Dendritic cell treated with granulocyte-macrophage colony-stimulating factor and Interleukin-4, amounts not matched to agents 40 ng/mL and 50 ng/mL, for 4 days (primary cell): Measurements from ENCODE around the gene ABCC12.

ENCODE experiments used
- H3K27ac Mint-ChIP-seq: one replicate; pipeline ENCODE4 v1.8.0; 2022; ENCODE audit warnings: mild to moderate bottlenecking, mixed read lengths
- H3K27me3 Mint-ChIP-seq: one replicate; pipeline ENCODE4 v1.8.0; 2022; ENCODE audit warnings: mild to moderate bottlenecking, mixed read lengths
- H3K36me3 Mint-ChIP-seq: one replicate; pipeline ENCODE4 v1.8.0; 2022; ENCODE audit warnings: low read depth, mixed read lengths
- H3K4me1 Mint-ChIP-seq: one replicate; pipeline ENCODE4 v1.8.0; 2022; ENCODE audit warnings: low read depth, mixed read lengths
- H3K4me3 Mint-ChIP-seq: one replicate; pipeline ENCODE4 v1.8.0; 2022; ENCODE audit warnings: mild to moderate bottlenecking, moderate library complexity, mixed read lengths
- H3K9me3 Mint-ChIP-seq: one replicate; pipeline ENCODE4 v1.8.0; 2022; ENCODE audit warnings: mixed read lengths
- intact Hi-C: fragments of 100-400 bp; cut with micrococcal nuclease; formaldehyde crosslinking; loops from one replicate; pipeline ENCODE4 v1.15.0; 2022

ABCC12 gene

DNA sequence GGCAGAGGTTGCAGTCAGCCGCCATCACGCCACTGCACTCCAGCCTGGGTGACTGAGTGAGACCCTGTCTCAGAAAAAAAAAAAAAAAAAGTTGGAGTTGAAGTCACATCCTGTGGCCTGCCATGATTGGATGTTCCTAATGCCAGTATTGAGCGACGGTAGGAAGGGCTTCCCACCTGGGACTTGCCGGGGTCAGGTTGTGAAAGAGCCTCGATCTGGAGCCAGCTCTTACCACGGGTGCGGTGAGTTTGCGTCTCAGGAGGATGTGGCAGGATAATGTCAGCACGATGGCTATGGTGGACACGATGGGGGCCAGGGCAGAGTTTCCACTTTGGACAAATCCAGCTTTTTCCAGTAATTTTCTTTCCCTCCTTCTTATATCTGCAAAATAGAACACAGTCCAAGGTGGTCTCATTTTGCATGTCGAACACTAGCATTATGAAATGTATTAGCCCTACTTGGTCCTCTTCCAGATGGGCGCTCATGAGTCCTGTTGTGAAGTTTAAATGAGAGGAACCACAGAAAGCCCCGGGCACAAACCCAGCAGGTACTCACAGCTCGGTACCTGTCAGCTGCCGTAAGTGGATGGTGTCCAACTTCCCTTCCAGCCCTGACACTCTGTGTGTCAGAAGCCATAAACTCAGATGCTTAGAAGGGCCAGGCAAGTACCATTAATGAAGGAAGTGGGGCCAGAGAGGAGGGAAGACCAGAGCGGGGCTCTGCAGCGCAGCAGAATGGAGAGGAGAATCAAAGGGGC, 22.2 kb downstream of the ABCC12 start:
- intact Hi-C loops, result no loop called here
- no peak overlapping the region for H3K4me3 Mint-ChIP-seq
- no peak overlapping the region for H3K27ac Mint-ChIP-seq
- H3K27me3 Mint-ChIP-seq, result peaks cover 6% of the 10 kb centered on the region
- H3K36me3 Mint-ChIP-seq, result no peaks in the 10 kb centered on the region
- no peaks in the 10 kb centered on the region for H3K9me3 Mint-ChIP-seq
- no peaks in the 10 kb centered on the region for H3K4me1 Mint-ChIP-seq

DNA sequence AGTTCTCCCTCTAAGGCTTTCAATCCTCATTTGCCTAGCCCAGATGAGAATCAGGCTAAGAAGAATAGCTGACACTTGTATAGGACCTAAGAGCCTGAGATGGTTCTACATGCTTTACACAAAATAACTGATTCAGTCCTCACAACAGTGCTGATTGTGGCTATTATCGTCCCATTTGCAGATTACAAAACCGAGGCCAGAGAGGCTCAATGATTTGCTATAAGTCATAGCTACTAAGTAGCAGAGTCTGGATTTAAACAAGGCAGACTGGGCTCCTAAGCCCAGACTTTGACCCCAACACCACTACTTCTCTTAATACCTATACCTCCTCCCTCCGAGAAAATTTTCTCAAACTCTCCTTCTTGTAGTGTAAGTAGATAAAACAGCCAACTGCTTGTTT, 23.1 kb downstream of the ABCC12 start:
- H3K36me3 Mint-ChIP-seq, result no peaks in the 10 kb centered on the region
- no peaks in the 10 kb centered on the region for H3K9me3 Mint-ChIP-seq
- intact Hi-C loops, result no loop called here
- peaks cover 6% of the 10 kb centered on the region for H3K27me3 Mint-ChIP-seq
- H3K4me3 Mint-ChIP-seq, result no peak overlapping the region
- H3K27ac Mint-ChIP-seq, result no peak overlapping the region
- H3K4me1 Mint-ChIP-seq, result no peaks in the 10 kb centered on the region

DNA sequence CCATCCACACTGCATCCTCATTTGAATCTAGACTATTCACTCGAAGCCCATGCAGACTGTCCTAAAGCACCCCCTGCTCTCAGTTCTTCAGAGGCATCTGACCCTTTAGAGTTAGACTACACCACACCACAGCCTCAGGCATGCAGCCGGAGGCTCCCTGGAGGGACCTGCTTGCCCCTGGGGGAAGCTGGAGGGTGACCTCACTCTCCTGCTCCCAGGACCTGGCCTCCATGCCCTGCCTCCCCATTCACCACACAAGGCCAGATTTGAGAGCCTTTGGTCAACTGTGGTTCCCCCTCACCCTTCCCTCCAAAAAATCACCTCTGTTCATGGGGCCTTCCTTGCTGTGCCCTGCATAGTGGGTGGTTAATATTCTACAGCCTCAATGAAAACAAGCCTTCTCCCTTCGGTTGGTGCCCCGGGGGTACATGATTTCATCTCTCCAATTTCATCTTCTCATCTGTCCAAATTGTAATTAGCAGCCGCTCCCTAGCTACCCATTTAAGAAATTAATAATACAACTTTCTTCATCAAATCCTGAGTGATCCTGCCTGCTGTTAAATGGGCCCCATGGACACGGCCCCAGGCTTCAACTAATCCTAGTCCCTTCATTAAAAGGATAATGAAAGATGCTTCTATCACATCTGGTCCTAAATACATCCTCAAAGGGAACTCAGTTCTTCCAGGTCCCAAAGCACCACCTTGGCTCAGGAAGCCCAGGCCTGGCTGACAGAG, 24.4 kb downstream of the ABCC12 start:
- no peaks in the 10 kb centered on the region for H3K4me1 Mint-ChIP-seq

DNA sequence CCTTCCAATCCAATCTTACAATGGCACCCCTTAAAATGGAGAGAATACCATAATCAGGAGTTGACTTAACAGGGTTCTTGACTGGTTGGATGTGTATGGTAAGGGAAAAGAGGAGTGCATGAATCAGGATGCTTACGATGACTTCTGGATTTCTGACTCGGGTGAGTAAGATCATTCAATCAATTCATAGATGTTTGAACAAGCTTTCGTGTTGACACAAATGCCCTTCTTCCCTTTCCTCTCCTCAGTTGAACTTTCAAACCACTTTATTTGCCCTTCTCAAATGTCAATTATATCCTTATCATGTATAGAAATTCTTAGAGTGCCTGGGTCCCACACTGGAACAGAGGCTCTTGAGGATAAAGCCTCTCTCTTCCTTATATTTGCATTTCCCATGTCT, 25.9 kb downstream of the ABCC12 start:
- H3K4me3 Mint-ChIP-seq, result no peak overlapping the region
- H3K4me1 Mint-ChIP-seq, result no peaks in the 10 kb centered on the region
- peaks cover 5% of the 10 kb centered on the region for H3K27me3 Mint-ChIP-seq
- H3K36me3 Mint-ChIP-seq, result no peaks in the 10 kb centered on the region
- no peak overlapping the region for H3K27ac Mint-ChIP-seq
- intact Hi-C loops, result no loop called here
- no peaks in the 10 kb centered on the region for H3K9me3 Mint-ChIP-seq

More for the DNA sequence above, 24.4 kb downstream of the ABCC12 start:
- Mint-ChIP-seq H3K27me3 (peaks cover 6% of the 10 kb centered on the region), H3K36me3 (no peaks in the 10 kb centered on the region), H3K27ac (no peak overlapping the region), H3K4me3 (no peak overlapping the region), H3K9me3 (no peaks in the 10 kb centered on the region)
- intact Hi-C loops, result no loop called here

DNA sequence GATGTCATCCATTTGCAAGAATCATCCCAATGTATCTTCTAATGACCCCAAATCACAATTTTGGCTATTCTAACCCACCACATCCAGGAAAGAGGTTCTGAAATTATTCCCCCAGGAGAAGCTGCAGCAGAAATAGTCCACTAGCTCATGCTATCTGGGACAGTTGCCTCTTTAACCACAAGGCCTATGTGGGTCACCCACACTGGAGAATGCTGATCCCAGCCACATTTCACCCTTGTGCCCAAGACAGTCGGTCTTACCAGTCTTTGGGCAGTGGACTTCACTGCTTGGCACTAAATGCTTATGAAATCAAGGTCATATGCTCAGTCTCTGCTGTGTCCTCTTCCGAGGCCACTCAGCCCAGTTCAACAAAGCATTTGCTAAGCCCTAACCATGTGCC, 27.0 kb downstream of the ABCC12 start:
- intact Hi-C loops, result no loop called here
- H3K4me3 Mint-ChIP-seq, result no peak overlapping the region
- no peaks in the 10 kb centered on the region for H3K36me3 Mint-ChIP-seq
- peaks cover 7% of the 10 kb centered on the region for H3K27me3 Mint-ChIP-seq
- H3K27ac Mint-ChIP-seq, result no peak overlapping the region
- H3K9me3 Mint-ChIP-seq, result no peaks in the 10 kb centered on the region
- no peaks in the 10 kb centered on the region for H3K4me1 Mint-ChIP-seq

DNA sequence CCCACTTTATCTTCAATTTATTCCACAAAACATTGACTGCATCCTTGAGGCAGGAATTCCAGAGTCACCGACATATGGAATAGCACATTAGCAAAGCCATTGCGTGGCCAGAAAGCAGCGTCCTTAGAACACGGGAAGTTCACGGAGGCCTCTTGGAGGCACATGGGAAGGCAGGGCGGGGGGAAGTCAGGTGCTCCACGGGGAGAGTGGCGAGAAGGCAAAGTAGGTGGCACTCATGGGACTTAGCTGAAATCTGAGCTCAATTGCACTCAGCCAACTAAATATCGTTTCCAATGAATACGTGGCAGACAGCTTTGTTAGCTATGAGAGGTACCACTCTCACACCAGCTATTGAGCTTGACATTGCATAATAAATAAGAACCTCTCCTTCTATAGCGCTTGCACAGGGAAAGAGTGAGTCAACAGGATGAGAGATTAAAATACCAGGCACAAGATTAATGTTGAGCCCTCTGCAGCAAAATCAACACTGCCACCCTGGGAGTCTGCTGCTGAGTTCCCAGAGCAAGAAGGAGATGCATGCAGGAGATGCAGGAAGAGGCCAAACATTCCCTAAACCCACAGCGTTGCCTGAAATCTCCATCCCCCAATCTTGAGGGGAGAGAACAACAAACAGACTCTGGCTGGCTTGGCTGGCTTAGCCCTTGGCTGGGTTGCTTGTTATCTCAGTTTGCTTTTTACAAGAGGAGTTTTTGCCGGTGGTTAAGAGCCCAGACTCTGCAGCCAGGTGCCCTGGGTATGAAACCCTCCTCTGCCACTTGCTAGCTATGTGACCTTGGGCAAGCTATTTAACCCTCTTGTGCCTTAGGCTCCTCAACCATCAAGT, 28.8 kb downstream of the ABCC12 start:
- Mint-ChIP-seq H3K4me1 (no peaks in the 10 kb centered on the region), H3K27ac (no peak overlapping the region), H3K27me3 (peaks cover 5% of the 10 kb centered on the region), H3K9me3 (no peaks in the 10 kb centered on the region), H3K36me3 (no peaks in the 10 kb centered on the region), H3K4me3 (no peak overlapping the region)
- intact Hi-C loops, result no loop called here

DNA sequence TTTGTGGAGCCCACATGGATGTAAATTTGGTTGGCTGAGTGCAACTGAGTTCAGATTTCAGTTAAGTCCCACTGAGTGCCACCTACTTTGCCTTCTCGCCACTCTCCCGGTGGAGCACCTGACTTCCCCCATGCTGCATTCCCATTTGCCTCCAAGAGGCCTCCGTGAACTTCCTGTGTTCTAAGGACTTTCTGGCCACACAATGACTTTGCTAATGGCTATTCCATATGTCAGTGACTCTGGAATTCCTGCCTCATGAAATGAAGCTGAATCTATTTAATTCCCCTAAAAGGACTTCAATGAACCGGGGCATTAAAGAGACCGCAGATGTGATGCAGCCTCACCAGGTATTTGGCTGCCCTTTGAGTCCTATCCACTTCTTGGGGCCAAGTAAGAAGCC, 29.9 kb downstream of the ABCC12 start:
- H3K4me1 Mint-ChIP-seq, result no peaks in the 10 kb centered on the region
- H3K36me3 Mint-ChIP-seq, result no peaks in the 10 kb centered on the region
- H3K27ac Mint-ChIP-seq, result no peak overlapping the region
- intact Hi-C loops, result no loop called here
- no peak overlapping the region for H3K4me3 Mint-ChIP-seq
- H3K9me3 Mint-ChIP-seq, result no peaks in the 10 kb centered on the region
- peaks cover 2% of the 10 kb centered on the region for H3K27me3 Mint-ChIP-seq

DNA sequence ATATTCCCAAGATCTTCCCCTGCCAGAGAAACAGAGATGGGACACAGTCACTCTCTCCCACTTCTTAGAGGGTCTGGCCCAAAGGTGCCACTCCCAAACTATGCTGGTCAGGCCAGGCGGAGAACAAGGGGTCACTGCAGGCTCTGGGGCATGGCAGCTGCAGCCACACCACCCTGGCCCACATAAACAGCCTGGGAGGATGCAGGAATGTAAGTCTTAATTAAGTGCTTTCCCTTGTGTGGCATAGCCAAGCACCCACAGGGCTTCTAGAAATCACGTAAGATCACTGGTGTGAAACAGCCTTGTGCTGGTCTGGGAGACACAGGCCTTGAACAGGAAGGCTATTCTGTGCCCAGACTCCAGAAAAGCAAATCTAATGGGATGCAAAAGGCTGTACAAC, 31.5 kb downstream of the ABCC12 start:
- Mint-ChIP-seq H3K4me3 (no peak overlapping the region), H3K9me3 (no peaks in the 10 kb centered on the region), H3K27ac (no peak overlapping the region), H3K27me3 (peaks cover 2% of the 10 kb centered on the region), H3K4me1 (no peaks in the 10 kb centered on the region), H3K36me3 (no peaks in the 10 kb centered on the region)
- intact Hi-C loops, result no loop called here

DNA sequence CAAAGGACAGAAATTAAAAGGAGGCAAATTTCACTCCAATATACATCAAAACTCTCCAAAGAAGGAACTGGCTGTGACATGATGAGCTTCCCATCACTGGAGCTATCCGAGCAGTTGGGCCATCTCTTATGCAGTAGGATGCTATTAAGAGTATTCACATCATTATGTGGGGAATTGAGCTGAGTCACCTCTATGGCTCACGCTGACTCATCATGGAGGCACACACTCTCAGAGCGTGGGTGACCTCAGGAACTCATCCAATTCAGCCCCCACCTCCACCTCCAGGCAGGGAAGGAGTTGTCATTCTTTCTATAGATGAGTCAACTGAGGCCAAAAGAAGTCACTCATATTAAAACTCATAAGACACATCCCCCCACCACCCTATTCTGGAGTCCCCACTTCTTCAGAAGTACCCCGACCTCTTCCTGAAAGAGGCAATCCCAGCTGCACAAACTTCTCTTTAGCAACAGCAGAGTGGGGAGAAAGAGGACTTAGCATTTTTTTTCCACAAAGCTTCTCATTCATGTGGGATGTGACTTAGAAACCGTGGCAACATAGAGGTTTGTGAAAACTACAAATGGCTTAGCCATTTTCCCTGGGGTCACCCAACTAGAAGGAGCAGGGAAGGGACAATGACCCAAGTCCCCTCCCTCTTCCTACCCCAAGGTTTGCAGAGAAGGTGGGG, 32.5 kb downstream of the ABCC12 start:
- Mint-ChIP-seq H3K4me1 (no peaks in the 10 kb centered on the region), H3K27ac (no peak overlapping the region), H3K9me3 (no peaks in the 10 kb centered on the region), H3K36me3 (no peaks in the 10 kb centered on the region), H3K27me3 (peaks cover 2% of the 10 kb centered on the region), H3K4me3 (no peak overlapping the region)
- intact Hi-C loops, result no loop called here

DNA sequence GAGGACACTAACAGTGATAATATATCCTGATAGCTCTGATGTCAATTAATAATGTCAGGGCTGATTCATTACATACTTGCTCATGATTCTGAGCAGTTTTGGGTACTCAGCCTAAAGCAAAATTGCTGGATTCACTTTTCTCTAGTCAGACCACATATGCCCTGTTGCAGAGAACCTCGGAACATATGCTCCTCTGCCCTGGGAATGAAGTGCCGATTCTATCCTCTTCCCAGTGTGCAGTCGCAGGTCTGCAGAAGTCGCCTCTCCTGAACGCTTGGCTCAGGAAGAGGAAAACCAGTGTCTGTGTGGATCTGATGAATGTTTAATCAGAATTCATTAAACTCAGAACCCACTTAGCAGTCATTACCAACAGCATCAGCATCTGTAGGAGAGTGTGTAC, 34.5 kb downstream of the ABCC12 start:
- H3K36me3 Mint-ChIP-seq, result no peaks in the 10 kb centered on the region
- H3K4me1 Mint-ChIP-seq, result no peaks in the 10 kb centered on the region
- H3K27ac Mint-ChIP-seq, result no peak overlapping the region
- peaks cover 2% of the 10 kb centered on the region for H3K27me3 Mint-ChIP-seq
- no peaks in the 10 kb centered on the region for H3K9me3 Mint-ChIP-seq
- intact Hi-C loops, result no loop called here
- no peak overlapping the region for H3K4me3 Mint-ChIP-seq

DNA sequence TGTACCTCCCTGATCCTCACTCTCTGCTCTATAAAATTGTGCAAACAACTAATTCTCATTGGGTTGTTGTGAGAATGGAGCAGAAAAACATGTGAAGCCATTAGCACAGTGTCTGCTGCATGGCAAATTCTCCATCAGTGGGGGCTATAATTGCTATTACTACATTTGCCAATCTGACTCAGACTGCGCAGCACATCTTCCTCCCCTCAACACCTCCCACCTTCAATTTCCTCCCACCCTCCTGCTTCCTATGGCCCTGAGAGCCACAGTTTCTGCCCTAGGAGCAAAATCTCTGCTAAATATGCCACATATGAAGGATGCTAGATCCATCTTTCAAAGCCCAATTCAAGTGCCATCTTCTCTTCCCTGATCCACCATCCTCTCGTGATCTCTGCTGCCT, 37.0 kb downstream of the ABCC12 start:
- Mint-ChIP-seq H3K4me1 (no peaks in the 10 kb centered on the region), H3K27ac (no peak overlapping the region), H3K36me3 (no peaks in the 10 kb centered on the region), H3K4me3 (no peak overlapping the region), H3K9me3 (no peaks in the 10 kb centered on the region), H3K27me3 (no peaks in the 10 kb centered on the region)
- intact Hi-C loops, result no loop called here

DNA sequence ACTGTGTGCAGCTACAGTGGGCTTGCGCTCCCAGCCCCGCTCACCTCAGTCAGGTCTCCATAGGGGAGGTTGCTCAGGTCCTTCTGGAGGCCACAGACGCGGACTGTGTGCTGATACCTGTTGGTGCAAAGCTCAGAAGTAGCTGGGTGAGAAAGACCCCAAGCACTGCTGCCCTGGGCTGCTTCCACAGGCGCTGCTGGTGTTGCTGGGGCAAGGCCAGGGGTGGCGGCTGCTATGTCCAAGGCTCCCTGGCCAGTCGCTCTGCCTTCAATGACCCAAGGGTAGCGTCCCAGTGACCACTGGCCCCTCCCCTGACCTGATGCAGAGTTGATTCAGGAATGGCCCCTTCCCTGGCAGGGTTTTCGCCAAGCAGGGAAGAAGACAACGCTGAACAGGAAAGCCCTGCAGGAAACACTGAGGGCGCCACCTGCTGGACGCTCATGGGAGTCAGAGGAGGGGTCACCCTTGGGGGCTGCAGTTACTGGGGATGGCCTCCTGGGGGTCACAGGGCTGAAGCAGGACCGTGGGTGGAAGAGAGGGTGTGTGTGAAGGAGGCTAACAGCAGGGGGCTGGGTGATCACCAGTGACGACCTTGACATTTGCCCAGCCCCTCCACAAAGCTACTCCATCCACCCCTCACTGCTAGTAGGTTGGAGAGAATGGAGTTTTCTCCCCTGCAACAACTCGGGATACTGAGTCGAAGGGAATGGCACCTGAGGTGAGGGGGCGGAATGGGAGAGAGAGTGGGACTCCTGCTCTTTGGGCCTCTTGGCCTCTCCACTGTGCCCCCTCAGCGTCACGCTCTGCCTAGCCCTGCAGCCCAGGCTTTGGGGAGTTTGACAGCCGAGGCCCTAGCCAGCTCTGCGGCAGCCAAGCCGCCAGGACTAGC, 38.3 kb downstream of the ABCC12 start:
- no peaks in the 10 kb centered on the region for H3K9me3 Mint-ChIP-seq
- no peaks in the 10 kb centered on the region for H3K27me3 Mint-ChIP-seq
- no peak overlapping the region for H3K27ac Mint-ChIP-seq
- H3K4me3 Mint-ChIP-seq, result no peak overlapping the region
- H3K4me1 Mint-ChIP-seq, result no peaks in the 10 kb centered on the region
- intact Hi-C loops, result no loop called here
- H3K36me3 Mint-ChIP-seq, result no peaks in the 10 kb centered on the region

DNA sequence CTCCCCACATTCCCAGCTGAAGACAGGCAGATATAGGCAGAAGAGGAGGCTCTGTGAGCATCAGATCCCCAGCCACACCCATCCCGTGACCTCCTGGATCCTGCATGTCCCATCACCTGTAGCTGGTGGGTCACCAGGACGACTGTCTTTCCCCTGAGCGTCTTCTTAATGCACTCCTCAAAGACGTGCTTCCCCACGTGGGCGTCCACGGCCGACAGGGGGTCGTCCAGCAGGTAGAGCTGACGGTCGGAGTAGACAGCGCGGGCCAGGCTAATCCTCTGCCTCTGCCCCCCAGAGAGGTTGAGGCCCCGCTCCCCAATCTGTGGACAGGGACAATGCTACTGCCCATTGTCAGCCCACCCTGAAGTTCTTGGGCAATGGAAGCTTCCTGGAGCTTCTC, 40.5 kb downstream of the ABCC12 start:
- no peak overlapping the region for H3K27ac Mint-ChIP-seq
- H3K4me1 Mint-ChIP-seq, result no peaks in the 10 kb centered on the region
- no peaks in the 10 kb centered on the region for H3K9me3 Mint-ChIP-seq
- intact Hi-C loops, result no loop called here
- H3K4me3 Mint-ChIP-seq, result no peak overlapping the region
- no peaks in the 10 kb centered on the region for H3K36me3 Mint-ChIP-seq
- peaks cover 3% of the 10 kb centered on the region for H3K27me3 Mint-ChIP-seq
